ENCODE results near the gene EFCAB9.

The EFCAB9 gene

GRCh38 chr5:172172912-172173563, 20.9 kb upstream of the EFCAB9 start:
- no peak overlapping the region for H3K4me3 ChIP-seq (ENCODE audit: low read length)

GRCh38 chr5:172173564-172174153, 20.3 kb upstream of the EFCAB9 start:
- H3K4me3 ChIP-seq (ENCODE audit: low read length): peak overlapping the region; percentile 60; the same call in 1 of the 2 replicates
- TF ChIP-seq ZNF274 (IDR thresholded peaks at IDR 0.05; ENCODE audit: low read depth, low read length): no peak

More at GRCh38 chr5:172172912-172173563, 20.9 kb upstream of the EFCAB9 start:
- no peak for TF ChIP-seq ZNF274 (IDR thresholded peaks at IDR 0.05; ENCODE audit: low read depth, low read length)

- peak overlapping the region; percentile 80; the same call in 1 of the 2 replicates for H3K4me3 ChIP-seq (ENCODE audit: low read length)
- no peak for TF ChIP-seq ZNF274 (IDR thresholded peaks at IDR 0.05; ENCODE audit: low read depth, low read length)
These were observed 18.7 kb upstream of the EFCAB9 start for GRCh38 chr5:172175263-172175719.

GRCh38 chr5:172177176-172177575, 16.8 kb upstream of the EFCAB9 start:
- TF ChIP-seq ZNF274 (IDR thresholded peaks at IDR 0.05; ENCODE audit: low read depth, low read length): no peak
- no peak overlapping the region for H3K4me3 ChIP-seq (ENCODE audit: low read length)

GRCh38 chr5:172178301-172178987, 15.5 kb upstream of the EFCAB9 start:
- H3K4me3 ChIP-seq (ENCODE audit: low read length): peak overlapping the region; percentile 37; the same call in 1 of the 2 replicates

GRCh38 chr5:172178991-172179989, 14.7 kb upstream of the EFCAB9 start:
- peak overlapping the region; percentile 37; the same call in 1 of the 2 replicates for H3K4me3 ChIP-seq (ENCODE audit: low read length)

More at GRCh38 chr5:172178301-172178987, 15.5 kb upstream of the EFCAB9 start:
- TF ChIP-seq ZNF274 (IDR thresholded peaks at IDR 0.05; ENCODE audit: low read depth, low read length): no peak

GRCh38 chr5:172180936-172181335, 13.0 kb upstream of the EFCAB9 start:
- no peak overlapping the region for H3K4me3 ChIP-seq (ENCODE audit: low read length)
- TF ChIP-seq ZNF274 (IDR thresholded peaks at IDR 0.05; ENCODE audit: low read depth, low read length): no peak

More at GRCh38 chr5:172178991-172179989, 14.7 kb upstream of the EFCAB9 start:
- TF ChIP-seq ZNF274 (IDR thresholded peaks at IDR 0.05; ENCODE audit: low read depth, low read length): no peak

GRCh38 chr5:172182291-172182690, 11.7 kb upstream of the EFCAB9 start:
- H3K4me3 ChIP-seq (ENCODE audit: low read length): no peak overlapping the region
- TF ChIP-seq ZNF274 (IDR thresholded peaks at IDR 0.05; ENCODE audit: low read depth, low read length): no peak

- H3K4me3 ChIP-seq (ENCODE audit: low read length): no peak overlapping the region; the same call in 1 of the 2 replicates
These were observed 10.1 kb upstream of the EFCAB9 start for GRCh38 chr5:172183881-172184280.

GRCh38 chr5:172185096-172185461, 8.9 kb upstream of the EFCAB9 start:
- no peak for TF ChIP-seq ZNF274 (IDR thresholded peaks at IDR 0.05; ENCODE audit: low read depth, low read length)
- H3K4me3 ChIP-seq (ENCODE audit: low read length): peak overlapping the region; percentile 76; the same call in 1 of the 2 replicates

More at GRCh38 chr5:172183881-172184280, 10.1 kb upstream of the EFCAB9 start:
- no peak for TF ChIP-seq ZNF274 (IDR thresholded peaks at IDR 0.05; ENCODE audit: low read depth, low read length)

- peak overlapping the region; percentile 76 for H3K4me3 ChIP-seq (ENCODE audit: low read length)
- no peak for TF ChIP-seq ZNF274 (IDR thresholded peaks at IDR 0.05; ENCODE audit: low read depth, low read length)
These were observed 7.8 kb upstream of the EFCAB9 start for GRCh38 chr5:172186114-172186695.

GRCh38 chr5:172187118-172188032, 6.6 kb upstream of the EFCAB9 start:
- no peak for TF ChIP-seq ZNF274 (IDR thresholded peaks at IDR 0.05; ENCODE audit: low read depth, low read length)
- peak overlapping the region; percentile 76 for H3K4me3 ChIP-seq (ENCODE audit: low read length)

Data from GM08714 (cell line).